Cerebellar cortex (tissue), 1 donor: ENCODE data around the gene MAP1LC3A.
A peak's percentile ranks its signal among the peaks of the same experiment; 100 is the strongest.

Experiments
- DNase-seq: peaks from one replicate; pipeline ENCODE4 v3.0.0-alpha.2; 2015; ENCODE audit warnings: low spot score

MAP1LC3A gene

DNA sequence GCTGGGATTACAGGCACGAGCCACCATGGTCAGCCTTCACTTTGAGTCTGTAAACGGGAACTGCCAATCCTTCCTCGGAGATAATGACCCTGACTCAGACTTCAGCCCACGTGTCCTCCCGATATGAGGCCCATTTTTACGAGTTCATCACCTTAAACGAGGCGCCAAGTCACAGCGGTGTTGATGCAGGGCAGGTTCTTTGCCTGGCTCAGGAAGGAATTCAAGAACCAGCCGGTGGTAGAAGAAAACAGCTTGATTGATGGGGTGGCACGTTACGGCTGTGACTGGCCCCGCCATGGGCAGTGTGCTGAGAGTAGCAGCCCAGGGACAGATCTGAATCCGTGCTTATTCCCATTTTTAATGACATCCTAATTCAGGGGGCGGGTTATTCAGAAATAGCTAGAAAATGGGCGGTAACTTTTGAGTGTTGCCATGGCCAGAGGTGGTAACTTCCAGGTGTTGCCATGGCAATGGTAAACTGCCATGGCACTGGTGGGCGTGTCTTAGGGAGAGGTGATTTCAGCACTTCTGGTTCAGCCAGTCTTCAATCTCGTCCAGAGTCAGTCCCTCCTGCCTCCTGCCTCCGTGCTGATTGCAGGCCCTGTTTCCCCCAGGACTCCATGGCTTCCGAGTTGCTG, 9.1 kb upstream of the MAP1LC3A start:
- no peak for DNase-seq

DNA sequence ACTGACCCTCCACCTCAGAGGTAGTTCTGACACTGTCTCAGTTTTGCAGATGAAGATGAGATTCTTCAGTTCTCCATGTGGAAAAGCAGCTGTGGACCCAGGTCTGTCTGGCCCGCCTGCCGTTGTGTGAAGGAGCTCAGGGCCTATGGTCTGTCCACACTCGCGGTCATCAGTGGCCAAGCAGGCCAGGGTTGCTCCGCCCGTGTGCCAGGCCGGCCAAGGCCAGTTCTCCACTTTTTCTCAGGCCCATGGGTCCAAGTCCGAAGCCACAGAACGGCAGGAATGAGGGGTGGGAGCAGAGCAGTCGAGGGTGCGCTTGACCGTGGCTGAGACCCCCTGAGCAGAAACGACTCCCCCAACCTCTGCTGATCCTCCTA, 8.6 kb upstream of the MAP1LC3A start:
- no peak for DNase-seq

DNA sequence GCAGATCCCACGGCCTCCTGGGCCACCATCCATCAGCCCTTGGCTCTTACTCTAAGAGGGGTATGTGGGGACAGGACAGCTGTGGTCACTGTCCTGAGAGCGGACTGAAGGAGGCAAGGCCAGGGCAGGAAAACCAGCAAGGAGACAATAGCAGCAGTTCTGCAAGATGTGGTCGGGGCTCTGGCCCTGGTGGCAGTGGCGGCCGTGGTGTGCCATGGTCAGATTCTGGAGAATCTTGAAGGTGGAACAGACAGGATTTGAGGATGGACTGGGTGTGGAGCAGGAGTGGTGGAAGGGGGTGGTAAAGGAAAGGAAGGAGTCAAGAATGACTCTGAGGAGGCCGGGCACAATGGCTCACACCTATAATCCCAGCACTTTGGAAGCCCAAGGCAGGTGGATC, 5.9 kb upstream of the MAP1LC3A start:
- DNase-seq = no peak

DNA sequence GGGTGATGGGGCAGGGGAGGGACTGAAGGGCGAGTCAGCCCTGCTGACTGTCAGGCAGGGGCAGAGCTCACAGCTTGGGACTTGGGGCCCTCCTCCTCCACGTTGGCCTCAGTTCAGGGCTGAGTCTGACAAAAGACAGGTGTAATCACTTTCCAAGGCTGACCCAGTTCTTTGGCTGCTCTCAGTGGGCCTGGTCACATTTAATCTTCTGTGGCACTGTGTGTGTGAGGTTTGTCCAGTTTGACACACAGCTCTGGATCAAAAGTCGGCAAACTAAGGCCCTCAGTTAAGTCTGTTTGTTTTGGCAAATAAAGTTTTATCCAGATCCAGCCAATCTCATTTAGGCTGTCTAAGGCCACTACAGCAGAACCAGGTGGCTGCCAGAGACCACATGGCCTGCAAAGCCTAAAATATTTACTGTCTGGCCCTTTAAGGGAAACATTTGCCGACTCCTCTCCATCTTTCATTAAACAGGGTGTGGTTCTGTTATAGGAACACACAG, 5.1 kb upstream of the MAP1LC3A start:
- DNase-seq = no peak

DNA sequence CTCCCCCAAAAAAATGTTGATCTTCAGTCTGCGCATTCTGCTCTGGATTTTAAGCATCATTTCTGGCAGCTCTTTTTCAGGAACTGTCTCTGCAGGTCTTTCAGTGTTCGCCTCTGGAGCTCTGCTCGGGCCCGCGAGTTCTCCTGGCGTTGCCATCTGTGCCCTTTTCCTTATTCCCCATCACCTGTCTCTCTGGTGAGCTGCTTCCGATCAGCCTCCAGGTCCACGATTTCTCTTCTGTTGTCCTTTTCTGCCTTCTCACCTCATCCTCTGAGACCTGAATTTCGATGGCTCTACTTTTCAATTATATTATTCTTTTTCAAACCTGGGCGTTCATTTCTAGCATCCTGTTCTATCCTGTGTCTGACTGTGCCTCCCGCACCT, 590 bp upstream of the MAP1LC3A start:
- DNase-seq = peak; percentile 63

DNA sequence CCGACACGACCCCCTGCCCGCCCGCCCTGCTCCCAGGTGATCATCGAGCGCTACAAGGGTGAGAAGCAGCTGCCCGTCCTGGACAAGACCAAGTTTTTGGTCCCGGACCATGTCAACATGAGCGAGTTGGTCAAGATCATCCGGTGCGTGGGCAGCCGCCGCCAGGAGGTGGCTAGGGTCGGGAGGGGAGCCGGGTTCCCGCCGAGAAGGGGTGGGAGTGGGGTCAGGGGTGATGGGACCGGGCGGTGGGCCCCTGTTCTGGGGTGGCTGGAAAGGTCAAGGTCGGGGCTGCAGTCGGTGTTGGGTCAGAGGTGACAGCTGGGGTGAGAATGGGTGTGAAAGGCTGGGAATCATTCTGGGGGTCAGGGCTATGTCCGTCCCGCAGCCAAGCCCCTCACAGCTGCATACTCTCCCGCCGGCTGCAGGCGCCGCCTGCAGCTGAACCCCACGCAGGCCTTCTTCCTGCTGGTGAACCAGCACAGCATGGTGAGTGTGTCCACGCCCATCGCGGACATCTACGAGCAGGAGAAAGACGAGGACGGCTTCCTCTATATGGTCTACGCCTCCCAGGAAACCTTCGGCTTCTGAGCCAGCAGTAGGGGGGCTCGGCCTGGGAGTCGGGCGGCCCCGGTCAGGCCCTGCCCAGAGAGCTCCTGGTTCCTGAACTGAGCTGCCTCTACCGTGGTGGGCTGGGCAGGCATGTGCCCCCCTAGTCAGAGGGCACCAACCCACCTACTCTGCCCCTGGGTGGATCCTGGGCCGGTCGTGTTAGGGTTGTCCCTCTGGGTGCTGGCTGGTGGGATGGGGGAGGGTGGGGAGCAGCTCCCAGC, 1.0 kb downstream of the MAP1LC3A start:
- no peak for DNase-seq

DNA sequence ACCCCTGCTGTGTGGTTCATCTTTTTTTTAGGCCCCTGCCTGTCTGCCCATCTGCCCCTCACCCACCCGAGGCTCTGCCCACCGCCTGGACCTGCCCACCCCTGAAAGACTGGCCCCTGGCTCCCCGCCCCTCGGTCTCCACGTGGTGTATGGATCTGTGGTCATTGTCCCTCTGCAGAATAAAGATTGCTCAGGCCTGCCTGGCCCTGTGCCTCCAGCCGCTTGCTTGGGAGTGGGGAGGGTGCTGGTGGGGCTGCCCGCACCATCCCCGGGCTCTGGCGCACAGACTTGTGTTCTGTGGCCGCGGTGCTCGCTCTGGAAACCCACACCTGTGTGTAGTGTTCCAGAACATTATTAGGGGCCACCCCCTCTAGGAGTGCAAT, 1.6 kb downstream of the MAP1LC3A start:
- DNase-seq = no peak

DNA sequence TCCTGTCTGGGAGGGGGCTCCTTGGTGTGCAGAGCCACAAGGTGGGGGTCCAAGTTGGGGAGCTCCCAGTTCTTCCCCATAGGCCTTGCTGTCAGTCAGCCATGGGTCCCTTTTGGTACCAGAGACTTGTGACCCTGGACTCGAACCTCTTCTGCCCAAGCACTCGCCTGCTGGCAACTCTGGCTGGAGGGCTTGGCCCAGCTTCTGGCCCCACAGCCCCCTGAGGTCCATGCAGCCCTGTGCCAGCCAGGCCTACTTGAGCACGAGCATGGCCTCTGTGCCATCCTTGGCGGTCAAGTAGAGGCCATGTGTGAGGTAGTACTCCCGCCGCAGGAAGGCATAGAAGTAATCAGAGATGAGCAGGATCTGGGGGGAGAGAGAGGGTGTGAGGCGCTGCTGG, 2.1 kb downstream of the MAP1LC3A start:
- no peak for DNase-seq

DNA sequence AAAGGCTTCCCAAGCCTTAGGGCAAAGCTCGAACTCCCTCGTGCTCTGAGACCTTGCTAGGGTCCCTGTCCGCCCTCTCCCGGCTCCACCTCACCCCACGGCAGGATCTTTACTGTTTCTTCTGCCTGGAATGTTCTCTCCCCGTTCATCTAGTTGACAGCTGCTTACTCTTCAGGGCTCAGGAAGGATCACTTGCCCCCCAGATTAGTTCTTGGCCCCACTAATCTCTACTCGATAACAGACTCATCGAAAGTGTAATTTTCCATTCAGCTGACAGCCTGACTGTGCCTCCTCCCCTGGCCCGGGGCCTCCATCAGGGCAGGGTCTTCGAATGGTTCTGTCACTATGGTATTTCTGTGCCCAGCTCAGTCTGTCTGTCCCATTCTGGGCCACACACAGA, 3.1 kb downstream of the MAP1LC3A start:
- DNase-seq = no peak

DNA sequence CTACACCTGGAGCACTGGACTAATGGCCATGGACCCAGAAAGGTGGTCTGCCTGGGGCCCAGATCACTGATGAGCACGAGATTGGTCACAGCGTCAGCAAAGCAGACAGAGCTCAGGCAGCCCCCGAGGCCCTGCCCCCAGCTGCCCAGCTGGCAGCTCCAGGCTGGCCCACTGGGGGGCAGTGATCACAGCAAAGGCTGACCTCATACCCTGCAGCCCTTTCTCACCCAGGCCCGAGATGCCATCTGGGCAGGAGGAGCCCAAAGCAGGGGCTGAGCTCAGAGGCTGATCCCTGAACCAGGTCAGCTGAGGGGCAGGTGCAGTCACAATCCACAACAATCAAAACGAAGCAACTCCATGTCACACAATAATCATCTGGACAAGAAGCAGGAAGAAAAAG, 4.1 kb downstream of the MAP1LC3A start:
- no peak for DNase-seq

DNA sequence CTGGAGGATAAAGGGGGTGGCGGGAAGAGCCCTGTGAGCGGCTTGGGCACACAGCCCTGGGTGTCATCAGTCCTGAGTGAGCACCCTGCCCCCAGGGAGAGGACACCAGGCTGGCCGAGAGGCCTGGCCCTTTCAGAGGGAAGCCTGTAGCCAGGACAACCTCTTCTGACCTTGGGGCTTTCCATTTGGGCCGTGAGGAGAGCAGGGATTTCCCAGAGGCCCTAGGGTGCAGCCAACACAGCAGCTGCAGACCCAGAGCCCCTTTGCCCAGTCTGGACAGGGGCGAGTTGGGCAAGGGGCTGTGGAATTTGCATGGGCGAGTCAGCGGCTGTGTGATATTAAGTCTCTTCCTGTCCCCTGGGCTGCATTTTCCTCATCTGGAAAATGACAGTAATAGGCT, 6.3 kb downstream of the MAP1LC3A start:
- DNase-seq = no peak

DNA sequence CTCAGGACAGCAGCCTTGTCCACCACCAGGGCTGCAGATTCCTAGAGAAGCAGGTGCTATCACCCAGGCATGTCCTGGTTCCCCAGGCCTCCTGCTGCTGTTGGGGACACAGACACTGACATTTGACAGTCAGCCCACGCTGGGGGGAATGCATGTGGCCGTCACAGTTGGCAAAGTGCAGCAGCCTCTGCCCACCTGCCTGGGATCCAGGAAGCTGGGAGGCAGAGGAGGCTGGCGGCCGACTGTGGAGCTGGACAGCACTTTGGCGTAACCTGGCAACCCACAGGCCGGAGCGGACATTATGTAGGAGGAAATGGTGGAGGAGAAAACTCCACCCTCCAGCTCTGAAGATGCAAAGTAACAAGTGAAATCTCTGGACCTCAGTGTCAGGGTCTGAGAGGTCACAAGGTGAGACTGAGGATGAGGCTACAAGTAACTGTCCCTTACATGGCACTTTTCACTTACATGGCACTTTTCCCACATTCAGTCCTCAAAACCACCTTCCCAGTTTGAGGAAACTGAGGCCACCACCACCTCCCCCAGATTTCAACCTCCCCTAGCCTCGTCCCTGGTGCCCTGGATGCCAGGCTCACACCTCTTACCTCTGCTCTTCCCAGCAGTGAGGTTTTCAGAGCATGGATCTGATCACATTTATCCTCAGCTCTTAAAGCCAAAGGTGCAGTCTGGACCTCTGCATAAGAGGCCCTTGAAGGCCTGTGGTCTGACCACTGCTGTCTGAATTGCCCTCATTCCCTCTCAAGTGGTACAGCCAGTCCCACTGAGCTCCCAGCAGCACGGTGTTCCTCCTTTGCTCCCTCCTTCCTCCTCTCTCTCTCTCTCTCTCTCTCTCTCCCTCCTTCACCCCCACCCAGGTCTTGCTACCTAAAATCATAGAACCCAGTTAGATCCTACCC, 8.7 kb downstream of the MAP1LC3A start:
- DNase-seq = no peak

DNA sequence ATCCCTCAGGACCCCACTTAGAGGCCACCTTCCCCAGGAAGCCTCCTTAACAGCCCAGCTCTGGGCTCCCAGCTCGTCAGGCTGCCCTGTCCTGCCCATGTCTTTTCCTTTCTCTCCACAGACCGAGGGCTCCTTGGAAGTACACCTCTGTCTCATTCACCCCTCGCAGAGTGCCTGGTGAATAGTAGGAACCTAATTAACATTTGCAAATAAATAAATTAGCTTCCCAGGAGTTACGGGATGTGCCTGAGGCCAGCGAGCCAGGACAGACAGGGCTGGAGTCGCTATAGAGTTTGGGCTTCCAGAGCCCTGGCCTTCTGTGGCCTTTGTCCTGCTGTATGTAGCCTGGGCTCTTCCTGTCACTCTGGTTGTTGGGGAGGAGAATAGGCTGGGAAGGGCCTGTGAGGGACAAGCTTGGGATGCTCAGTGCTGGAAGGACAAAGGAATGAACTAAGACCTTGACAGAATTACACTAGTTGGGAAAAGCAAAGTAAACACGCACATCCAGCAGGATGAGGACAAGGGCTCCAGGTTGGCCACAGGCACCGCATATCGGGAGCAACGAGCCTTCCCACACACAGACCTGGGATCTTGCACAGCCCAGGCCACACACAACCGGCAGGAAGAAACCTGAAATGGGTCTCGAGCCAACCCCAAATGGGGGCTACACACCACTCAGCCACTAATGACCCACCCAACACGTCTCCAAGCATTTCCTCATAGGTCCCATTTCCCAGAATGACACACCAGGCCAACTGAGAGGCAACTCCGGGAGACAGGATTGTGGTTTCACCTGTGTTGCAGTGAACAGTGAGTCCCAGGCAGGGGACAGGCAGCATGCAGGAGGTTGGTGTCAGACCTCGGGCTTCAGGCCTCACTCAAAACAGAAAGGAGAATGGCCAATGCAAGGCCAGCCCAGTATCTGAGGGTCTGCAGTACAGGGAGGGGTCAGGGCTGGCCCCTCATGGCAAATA, 9.7 kb downstream of the MAP1LC3A start:
- DNase-seq = no peak

DNA sequence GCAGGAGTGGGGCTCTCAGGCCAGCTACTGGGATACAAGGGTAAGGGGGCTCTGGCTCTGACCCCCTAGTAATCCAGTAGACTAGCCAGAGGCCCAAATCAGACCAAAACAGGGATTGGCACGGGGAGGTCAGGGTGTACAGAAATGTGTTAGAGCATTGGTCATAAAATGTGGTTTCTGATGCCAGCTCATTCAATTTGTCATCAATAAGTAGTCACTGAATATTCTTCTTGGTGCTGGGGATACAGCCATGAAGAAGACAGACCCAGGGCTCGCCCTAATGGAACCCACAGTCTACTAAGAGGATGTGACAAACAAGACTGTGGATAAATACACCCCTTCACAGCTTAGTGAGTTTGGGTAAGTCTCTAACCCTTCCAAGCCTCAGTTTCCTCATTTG, 11.1 kb downstream of the MAP1LC3A start:
- no peak for DNase-seq

DNA sequence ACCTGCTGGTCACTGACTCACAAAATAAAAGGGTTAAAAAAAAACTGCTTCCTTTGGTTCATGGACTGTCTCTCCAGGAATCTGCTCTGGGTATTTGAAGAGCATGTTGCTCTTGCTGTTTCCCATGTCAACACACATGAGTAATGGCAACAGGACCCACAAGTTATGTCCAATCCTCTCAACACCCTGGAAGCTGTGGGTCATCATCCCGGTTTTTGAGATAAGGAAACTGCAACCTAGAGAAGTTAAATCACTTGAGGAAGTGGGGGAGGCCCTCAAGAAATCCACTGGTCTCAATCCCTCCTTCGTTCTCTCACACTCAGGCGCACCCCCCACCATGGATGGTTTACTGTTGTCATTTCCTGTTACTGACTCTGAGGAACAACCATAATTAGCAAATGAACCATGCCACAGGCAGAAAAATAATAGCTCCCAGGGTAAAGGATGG, 12.4 kb downstream of the MAP1LC3A start:
- DNase-seq = no peak

DNA sequence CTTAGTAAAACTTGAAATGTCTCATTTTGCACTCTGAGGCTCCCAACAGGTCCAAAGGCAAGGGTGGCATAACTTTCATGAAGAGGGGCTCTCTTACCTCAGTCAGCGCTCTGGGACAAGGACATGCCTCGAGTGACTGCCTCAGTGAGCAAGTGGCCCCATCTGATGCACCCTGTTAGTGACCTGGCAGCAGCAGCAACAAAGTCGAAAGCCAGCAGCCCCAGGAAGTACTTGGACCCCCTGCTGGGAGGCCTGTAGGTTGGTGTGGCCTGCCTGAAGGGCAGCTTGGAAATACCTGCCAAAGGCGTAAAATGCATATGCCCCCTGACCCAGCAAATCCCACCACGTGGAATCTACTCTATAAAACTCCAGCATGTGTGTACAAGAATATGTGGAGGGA, 13.2 kb downstream of the MAP1LC3A start:
- DNase-seq = no peak

DNA sequence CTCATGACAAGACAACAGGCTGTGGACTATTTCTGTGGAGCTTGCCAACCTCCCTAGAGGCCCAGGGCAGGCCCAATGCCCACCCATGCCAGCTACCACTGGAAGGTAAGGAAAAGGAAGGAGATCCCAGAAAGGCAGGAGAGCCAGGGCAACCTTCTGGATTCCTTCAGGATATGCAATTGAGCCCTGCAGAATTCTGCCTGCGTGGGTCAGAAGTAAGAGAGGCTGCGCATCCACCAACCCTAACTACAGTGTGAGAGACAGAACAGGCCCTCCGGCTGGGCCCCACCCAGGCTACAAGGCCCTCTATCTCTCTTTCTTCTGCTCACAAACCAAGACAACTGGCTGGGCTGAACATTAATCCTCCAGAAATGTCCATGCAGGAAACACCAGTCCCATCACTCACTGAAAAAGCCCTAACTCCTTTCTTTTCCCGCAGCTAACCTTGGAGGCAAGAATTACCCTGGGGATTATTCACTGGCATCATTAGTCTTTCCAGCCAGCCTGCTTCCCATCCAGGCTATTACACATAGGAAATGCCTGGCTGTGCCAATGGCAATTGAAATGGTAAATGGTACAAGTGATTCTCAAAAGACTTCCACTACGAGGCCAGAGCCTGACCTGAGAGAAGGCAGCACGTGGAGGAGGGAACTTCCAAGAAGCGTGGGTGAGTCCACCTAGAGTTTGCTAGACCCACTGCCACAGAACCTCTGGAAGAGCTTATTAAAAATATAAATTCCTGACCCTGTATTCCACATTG, 15.2 kb downstream of the MAP1LC3A start:
- no peak for DNase-seq

DNA sequence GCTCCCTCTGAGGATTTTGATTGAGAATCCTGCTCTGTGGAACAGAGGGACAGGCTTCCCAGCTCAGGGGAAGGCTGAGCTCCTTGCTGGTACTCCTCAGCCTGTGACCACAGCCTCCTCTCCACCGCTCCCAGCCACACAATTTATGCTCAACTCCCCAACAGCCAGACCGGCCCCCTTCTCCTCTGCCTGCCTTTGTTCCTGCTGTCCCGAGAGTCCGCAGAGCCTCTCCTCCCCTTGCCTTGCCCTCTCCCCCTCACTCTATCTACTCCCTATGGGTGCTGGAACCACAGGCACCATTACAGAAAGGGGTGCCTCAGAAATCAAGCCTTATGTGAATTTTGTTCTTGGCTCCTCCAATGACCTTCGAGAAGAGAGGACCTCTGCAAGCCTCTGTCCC, 15.9 kb downstream of the MAP1LC3A start:
- no peak for DNase-seq

DNA sequence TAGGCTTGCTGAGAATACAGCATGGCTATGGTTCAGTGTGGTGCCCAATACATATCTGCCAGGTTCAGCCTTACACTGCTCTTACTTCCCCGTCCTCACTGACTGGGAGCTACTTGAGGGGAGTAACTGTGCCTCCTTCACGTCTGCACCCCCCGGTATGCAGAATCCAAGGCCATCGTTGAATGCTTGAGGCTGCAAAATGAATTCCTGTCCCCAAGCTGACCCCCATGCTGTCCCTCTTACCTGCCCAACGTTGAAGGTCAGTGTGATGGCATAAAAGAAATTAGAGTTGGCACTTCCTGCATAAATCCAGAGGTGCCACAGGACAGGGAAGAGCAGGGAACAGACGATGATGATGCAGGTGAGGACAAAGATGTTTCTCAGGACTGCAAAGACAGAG, 16.3 kb downstream of the MAP1LC3A start:
- no peak for DNase-seq

DNA sequence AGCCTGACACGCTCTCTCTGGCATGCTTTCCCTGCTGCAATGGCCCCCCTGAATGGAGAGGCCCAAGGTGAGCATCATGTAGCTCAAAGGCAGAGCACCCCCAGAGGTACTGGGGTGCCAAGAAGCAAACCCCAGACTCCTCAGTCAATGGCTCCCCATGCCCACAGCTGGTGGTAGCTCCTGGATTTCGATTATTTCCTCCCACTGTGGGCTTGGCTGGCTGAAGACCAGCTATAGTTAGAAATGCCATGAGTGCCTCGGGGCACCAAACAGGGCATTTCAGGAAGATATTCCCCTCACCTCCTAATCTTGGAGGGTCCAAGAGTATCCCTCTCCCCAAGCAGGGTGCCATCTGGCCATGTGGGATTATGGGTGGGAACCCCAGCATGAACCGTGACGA, 16.8 kb downstream of the MAP1LC3A start:
- no peak for DNase-seq

DNA sequence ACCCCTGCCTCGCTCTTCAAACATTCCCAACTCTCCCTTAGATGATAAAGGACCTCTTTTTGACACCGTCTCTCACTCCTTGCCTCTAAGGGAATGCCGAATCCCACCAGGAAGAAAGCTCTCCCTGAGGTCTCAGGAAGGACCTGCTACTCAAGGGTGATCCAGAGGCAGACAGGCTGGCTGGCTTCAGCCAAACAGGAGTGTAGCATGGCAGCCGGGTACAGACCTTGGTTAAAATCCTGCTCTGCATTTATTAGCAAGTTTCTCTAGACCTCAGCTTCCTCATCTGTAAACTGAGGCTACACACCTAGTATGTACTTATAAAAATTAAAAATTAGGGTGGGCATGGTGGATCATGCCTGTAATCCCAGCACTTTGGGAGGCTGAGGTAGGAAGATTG, 17.2 kb downstream of the MAP1LC3A start:
- DNase-seq = no peak
